Adrenal gland (tissue), 12 donors: ENCODE data around the gene PTPRD. TPM values are rescaled to one million over a fixed set of nuclear protein-coding genes. Genes with fewer than 3 reads are reported as not detected.

ENCODE experiments used
- DNase-seq, 7 donors: peaks; one replicate each; pipeline ENCODE4 v3.0.0-alpha.2; 2019 to 2020
- H3K27ac ChIP-seq, 5 donors: fragments of 200-600 bp; sonication (generic) in 4 of 5; 1 replicate in 3 of 5; 2 replicates in 2 of 5; pipeline versions ENCODE4 v1.5.1 to v1.8.0; 2016 to 2020; ENCODE audit warnings: mild to moderate bottlenecking in 1 of 5
- H3K27me3 ChIP-seq: fragments of 200-600 bp; 2 replicates; pipeline ENCODE4 v1.8.0; 2021
- H3K36me3 ChIP-seq, 2 donors: fragments of 200-600 bp; replicated peaks in 1 of 2; 1 replicate in 1 of 2; 2 replicates in 1 of 2; pipeline versions ENCODE4 v1.5.1 to v1.8.0; 2018 to 2022
- H3K4me1 ChIP-seq, 2 donors: fragments of 200-600 bp; replicated peaks in 1 of 2; 1 replicate in 1 of 2; 2 replicates in 1 of 2; pipeline versions ENCODE4 v1.5.1 to v1.8.0; 2018 to 2021
- H3K4me3 ChIP-seq, 4 donors: fragments of 200-600 bp; sonication (generic) in 3 of 4; one replicate each; pipeline ENCODE4 v1.5.1; 2016 to 2018
- H3K9me3 ChIP-seq, 3 donors: fragments of 200-600 bp; sonication (generic) in 1 of 3; replicated peaks in 1 of 3; 1 replicate in 2 of 3; 2 replicates in 1 of 3; pipeline versions ENCODE4 v1.5.1 to v1.8.0; 2016 to 2021
- POLR2A ChIP-seq, 2 donors: fragments of 450-650 bp; IDR thresholded peaks; one replicate each; pipeline ENCODE4 v1.6.1; 2017; ENCODE audit warnings: antibody characterized with exemption in 2 of 2, mild to moderate bottlenecking in 2 of 2, moderate library complexity in 1 of 2
- WGBS, 4 donors: extraction: QIAGEN DNeasy Blood & Tissue Kit in 2 of 4; methylation state at CpG; one replicate each; pipeline versions ENCODE4 v1.1.5 to v1.1.7; 2013 to 2017; 5-methylcytosine and 5-hydroxymethylcytosine counted together
- intact Hi-C, 2 donors: fragments of 100-400 bp; cut with DNase I; formaldehyde crosslinking; loops; one replicate each; pipeline versions ENCODE4 v1.14.1 to v1.15.0; 2022 to 2023
- polyA plus RNA-seq, 3 donors: library from polyadenylated mRNA; stranded (reverse); fragments of 200-250 nt in 2 of 3; fragments of 350-450 nt in 1 of 3; fragmentation: Illumina TruSeq in 1 of 3; extraction: RNeasy Lipid Tissue Mini Kit (QIAGEN cat#74804) in 1 of 3; gene quantifications; one replicate each; pipeline ENCODE4 v1.2.3, GENCODE V29; 2013 to 2014
- total RNA-seq, 9 donors: library from RNA; depleted of rRNA in 4 of 9; stranded (reverse); fragments of >200 nt in 4 of 9; fragments of 120-200 nt in 1 of 9; fragmentation: NEBNext Ultra II Directional in 1 of 9; extraction: Animal tissue kit (Norgen Biotek cat#: 25700) in 1 of 9; gene quantifications; one replicate each; pipeline versions ENCODE4 v1.1.0 to v1.2.4, GENCODE V29; 2013 to 2023
- TF ChIP-seq, protein P1 (sequence below), 6 experiments: fragments of 450-650 bp in 4 of 6; fragments of 200-600 bp in 2 of 6; sonication (generic) in 1 of 6; IDR thresholded peaks; 1 replicate in 5 of 6; 2 replicates in 1 of 6; pipeline versions ENCODE4 v1.5.1 to v1.8.0; 2016 to 2021; ENCODE audit warnings: antibody characterized with exemption in 6 of 6, mild to moderate bottlenecking in 2 of 6, moderate library complexity in 1 of 6
- donor health status: healthy with polysubstance abuse.
- donor health status: Bipolar disorder and iron deficiency.
- donor health status: DM: yes; HTN: yes; CAD: no.
- donor health status: DM: no; HTN: no; CAD: no.
- donor health status: DM: no; HTN: no; CAD: no.
- donor health status: DM: yes; HTN: yes; CAD: no.

PTPRD gene
- total and polyA plus RNA-seq, 12 donors: 0.61 to 71.2 (median 4.5) TPM

DNA sequence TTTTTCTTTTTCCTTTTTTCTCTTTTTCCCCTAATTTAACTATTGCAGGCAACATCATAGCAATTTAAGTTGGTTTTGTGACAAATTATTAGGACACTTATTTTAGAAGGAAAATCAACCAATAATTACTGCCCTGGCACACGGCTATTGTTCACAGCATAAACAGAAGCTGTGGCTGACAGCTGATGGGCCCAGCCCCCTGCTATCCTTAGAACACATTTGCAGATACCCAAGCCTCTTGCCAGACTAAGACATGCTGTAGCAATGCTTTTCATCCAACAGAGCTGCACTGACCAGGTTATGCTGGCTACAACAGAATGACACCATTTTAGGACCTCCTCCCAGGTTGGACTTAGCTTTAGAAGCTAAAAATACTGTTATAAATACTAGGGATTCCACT, 1960.5 kb downstream of the PTPRD start:
- Histone ChIP-seq H3K4me3 (no peak overlapping the region), H3K27me3 (no peaks in the 10 kb centered on the region), H3K36me3 (no peaks in the 10 kb centered on the region), H3K27ac (no peak overlapping the region), H3K9me3 (peaks cover 0 to 6% (median 0%) of the 10 kb centered on the region in 3 donors), H3K4me1 (no peaks in the 10 kb centered on the region)
- WGBS, 4 donors: 71 to 86% (median 79%) methylated on average over 1 of the region's 1 CpG
- intact Hi-C loops: no loop called here
- no peak for TF ChIP-seq POLR2A (IDR thresholded peaks at IDR 0.05)
- TF ChIP-seq, protein P1, sequence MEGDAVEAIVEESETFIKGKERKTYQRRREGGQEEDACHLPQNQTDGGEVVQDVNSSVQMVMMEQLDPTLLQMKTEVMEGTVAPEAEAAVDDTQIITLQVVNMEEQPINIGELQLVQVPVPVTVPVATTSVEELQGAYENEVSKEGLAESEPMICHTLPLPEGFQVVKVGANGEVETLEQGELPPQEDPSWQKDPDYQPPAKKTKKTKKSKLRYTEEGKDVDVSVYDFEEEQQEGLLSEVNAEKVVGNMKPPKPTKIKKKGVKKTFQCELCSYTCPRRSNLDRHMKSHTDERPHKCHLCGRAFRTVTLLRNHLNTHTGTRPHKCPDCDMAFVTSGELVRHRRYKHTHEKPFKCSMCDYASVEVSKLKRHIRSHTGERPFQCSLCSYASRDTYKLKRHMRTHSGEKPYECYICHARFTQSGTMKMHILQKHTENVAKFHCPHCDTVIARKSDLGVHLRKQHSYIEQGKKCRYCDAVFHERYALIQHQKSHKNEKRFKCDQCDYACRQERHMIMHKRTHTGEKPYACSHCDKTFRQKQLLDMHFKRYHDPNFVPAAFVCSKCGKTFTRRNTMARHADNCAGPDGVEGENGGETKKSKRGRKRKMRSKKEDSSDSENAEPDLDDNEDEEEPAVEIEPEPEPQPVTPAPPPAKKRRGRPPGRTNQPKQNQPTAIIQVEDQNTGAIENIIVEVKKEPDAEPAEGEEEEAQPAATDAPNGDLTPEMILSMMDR (IDR thresholded peaks at IDR 0.05): no peak
- no peak for DNase-seq

DNA sequence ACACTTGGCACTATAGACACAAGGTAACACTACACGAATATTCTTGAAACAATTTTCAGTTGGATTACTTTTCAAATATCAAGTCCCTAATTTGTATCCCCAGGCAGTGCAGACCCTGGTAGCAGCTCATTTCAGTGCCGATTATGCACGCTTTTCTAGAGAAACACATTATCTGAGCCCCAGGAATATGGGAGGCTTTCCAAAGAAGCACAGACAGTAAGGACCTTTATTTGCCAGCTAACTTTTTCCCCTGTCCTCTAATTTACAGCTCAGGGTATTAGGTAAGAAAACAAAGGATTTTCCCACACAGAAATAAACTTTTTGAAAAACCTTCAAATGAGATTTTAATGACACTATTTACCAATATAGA, 1961.0 kb downstream of the PTPRD start:
- TF ChIP-seq POLR2A (IDR thresholded peaks at IDR 0.05): no peak
- TF ChIP-seq, protein P1 (IDR thresholded peaks at IDR 0.05): no peak
- H3K9me3 ChIP-seq: peaks cover 0 to 6% (median 0%) of the 10 kb centered on the region in 3 donors
- 37 to 43% (median 41%) methylated on average over 3 of the region's 3 CpGs for WGBS, 4 donors
- intact Hi-C loops: no loop called here
- H3K27me3 ChIP-seq: no peaks in the 10 kb centered on the region
- no peak overlapping the region for H3K4me3 ChIP-seq
- H3K27ac ChIP-seq: no peak overlapping the region
- H3K36me3 ChIP-seq: no peaks in the 10 kb centered on the region
- H3K4me1 ChIP-seq: no peaks in the 10 kb centered on the region
- DNase-seq: no peak

DNA sequence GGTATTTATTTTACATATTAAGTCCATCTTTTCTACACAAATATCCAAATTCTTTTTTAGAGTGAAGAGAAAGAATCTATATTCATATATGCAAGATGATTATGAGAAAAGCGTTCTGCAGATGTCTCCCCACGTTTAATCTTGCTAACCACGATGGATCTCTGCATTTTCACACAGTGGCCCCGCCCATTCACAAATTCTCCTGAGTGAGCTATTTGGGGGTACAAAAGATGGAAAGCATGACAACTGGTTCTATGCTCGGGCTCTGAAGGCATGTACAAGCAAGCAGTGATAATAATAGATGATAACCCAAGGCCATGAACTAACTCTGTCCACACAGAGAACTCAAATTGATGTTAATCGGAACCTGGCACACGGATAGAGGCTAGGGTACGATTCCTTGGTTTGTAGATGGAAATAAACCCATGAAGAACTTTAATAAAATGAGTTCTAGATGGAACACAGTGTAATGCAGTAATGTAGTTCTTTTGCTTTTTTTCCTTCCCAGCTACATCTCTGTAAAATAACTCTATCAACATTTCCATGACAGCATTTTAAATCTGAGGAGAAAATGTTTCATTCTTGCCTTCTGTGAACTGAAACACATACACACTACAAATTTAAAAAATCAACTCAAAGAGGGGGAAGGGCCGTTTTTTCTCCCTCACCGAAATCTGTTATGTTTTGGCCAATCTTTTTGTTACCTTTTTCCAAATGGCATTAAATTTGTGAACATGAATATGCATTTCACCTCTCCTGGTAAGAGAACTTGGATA, 1961.5 kb downstream of the PTPRD start:
- no peaks in the 10 kb centered on the region for H3K27me3 ChIP-seq
- TF ChIP-seq POLR2A (IDR thresholded peaks at IDR 0.05): no peak
- TF ChIP-seq, protein P1 (IDR thresholded peaks at IDR 0.05): no peak
- no peak for DNase-seq
- no peak overlapping the region for H3K27ac ChIP-seq
- H3K4me1 ChIP-seq: no peaks in the 10 kb centered on the region
- peaks cover 0 to 6% (median 0%) of the 10 kb centered on the region in 3 donors for H3K9me3 ChIP-seq
- 67 to 71% (median 68%) methylated on average over 10 of the region's 10 CpGs for WGBS, 4 donors
- intact Hi-C loops: no loop called here
- H3K4me3 ChIP-seq: no peak overlapping the region
- no peaks in the 10 kb centered on the region for H3K36me3 ChIP-seq

DNA sequence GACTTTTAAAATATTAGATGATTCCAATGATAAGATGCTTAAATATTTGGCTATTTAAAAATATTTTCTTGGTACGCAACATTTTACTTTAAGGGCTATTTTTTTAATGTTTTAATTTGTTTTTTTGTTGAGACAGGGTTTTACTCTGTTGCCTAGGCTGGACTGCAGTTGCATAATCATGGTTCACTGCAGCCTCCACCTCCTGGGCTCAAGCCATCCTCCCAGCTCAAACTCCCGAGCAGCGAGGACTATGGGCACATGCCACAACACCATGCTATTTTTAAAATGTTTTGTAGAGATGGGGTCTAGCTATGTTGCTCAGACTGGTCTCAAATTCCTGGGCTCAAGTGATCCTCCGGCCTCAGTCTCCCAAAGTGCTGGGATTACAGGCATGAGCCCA, 1963.0 kb downstream of the PTPRD start:
- Histone ChIP-seq H3K4me1 (no peaks in the 10 kb centered on the region), H3K4me3 (no peak overlapping the region), H3K27ac (no peak overlapping the region), H3K9me3 (peaks cover 0 to 4% (median 0%) of the 10 kb centered on the region in 3 donors), H3K36me3 (no peaks in the 10 kb centered on the region), H3K27me3 (no peaks in the 10 kb centered on the region)
- 72 to 92% (median 78%) methylated on average over 4 of the region's 4 CpGs for WGBS, 4 donors
- no peak for DNase-seq
- no peak for TF ChIP-seq POLR2A (IDR thresholded peaks at IDR 0.05)
- TF ChIP-seq, protein P1 (IDR thresholded peaks at IDR 0.05): no peak
- intact Hi-C loops: no loop called here
